Keratinocyte (primary cell): ENCODE data around the gene PASD1. TPM values are rescaled to one million over a fixed set of nuclear protein-coding genes. Genes with fewer than 3 reads are reported as not detected.

ENCODE experiments used
- DNase-seq: peaks from one replicate; pipeline ENCODE4 v3.0.0-alpha.2; 2011; ENCODE audit warnings: low read depth, missing footprints, low spot score
- FAIRE-seq: peaks from 2 replicates; lab custom pipeline; 2011; peaks lifted over from hg19 to GRCh38; lab: Jason Lieb, UNC
- H2AFZ ChIP-seq: 2 replicates; pipeline ENCODE4 v1.6.0; 2012; ENCODE audit warnings: low read length, control low read depth, inconsistent platforms; ENCODE audit not compliant: control insufficient read depth
- H3K27ac ChIP-seq: 2 replicates; pipeline ENCODE4 v1.5.1; 2011; ENCODE audit warnings: low read length; ENCODE audit not compliant: control insufficient read depth, insufficient read depth
- H3K27me3 ChIP-seq: 3 replicates; pipeline ENCODE4 v1.6.0; 2011; ENCODE audit warnings: low read length; ENCODE audit not compliant: control insufficient read depth, insufficient read depth; ENCODE audit errors: extremely low read depth
- H3K36me3 ChIP-seq, 2 experiments: 2 replicates in 1 of 2; 3 replicates in 1 of 2; pipeline ENCODE4 v1.5.1; 2011; ENCODE audit warnings: low read length in 2 of 2, mild to moderate bottlenecking in 1 of 2; ENCODE audit not compliant: control insufficient read depth in 2 of 2, insufficient read depth in 2 of 2; ENCODE audit errors: extremely low read depth in 1 of 2
- H3K4me1 ChIP-seq: 3 replicates; pipeline ENCODE4 v1.5.1; 2011; ENCODE audit warnings: low read length; ENCODE audit not compliant: control insufficient read depth, insufficient read depth; ENCODE audit errors: extremely low read depth
- H3K4me2 ChIP-seq: 3 replicates; pipeline ENCODE4 v1.6.0; 2011; ENCODE audit warnings: low read depth, low read length; ENCODE audit not compliant: control insufficient read depth, insufficient read depth; ENCODE audit errors: extremely low read depth
- H3K4me3 ChIP-seq, 3 experiments: fragments of 200-600 bp in 1 of 3; sonication (generic) in 1 of 3; 2 replicates in 2 of 3; 3 replicates in 1 of 3; pipeline ENCODE4 v1.5.1; 2011 to 2016; ENCODE audit warnings: low read length in 3 of 3, mild to moderate bottlenecking in 3 of 3, control low read depth in 2 of 3, inconsistent platforms in 1 of 3, low read depth in 1 of 3, mixed read lengths in 1 of 3, mixed run types in 1 of 3, moderate library complexity in 1 of 3; ENCODE audit not compliant: control insufficient read depth in 2 of 3, insufficient read depth in 2 of 3; ENCODE audit errors: extremely low read depth in 1 of 3
- H3K79me2 ChIP-seq: 2 replicates; pipeline ENCODE4 v1.6.0; 2012; ENCODE audit warnings: low read length; ENCODE audit not compliant: control insufficient read depth, insufficient read depth
- H3K9ac ChIP-seq: 3 replicates; pipeline ENCODE4 v1.6.0; 2011; ENCODE audit warnings: low read length; ENCODE audit not compliant: control insufficient read depth, insufficient read depth; ENCODE audit errors: extremely low read depth
- H3K9me1 ChIP-seq: 3 replicates; pipeline ENCODE4 v1.6.0; 2011; ENCODE audit warnings: low read length; ENCODE audit not compliant: control insufficient read depth, insufficient read depth; ENCODE audit errors: extremely low read depth
- H3K9me3 ChIP-seq: 2 replicates; pipeline ENCODE4 v1.5.1; 2012; ENCODE audit warnings: low read depth, low read length; ENCODE audit not compliant: control insufficient read depth
- H4K20me1 ChIP-seq: 3 replicates; pipeline ENCODE4 v1.6.0; 2011; ENCODE audit warnings: low read length; ENCODE audit not compliant: control insufficient read depth, insufficient read depth; ENCODE audit errors: extremely low read depth
- EZH2 ChIP-seq: IDR thresholded peaks from one replicate; pipeline ENCODE4 v1.6.1; 2012; ENCODE audit warnings: inconsistent platforms, mild to moderate bottlenecking, low read length, moderate library complexity
- dilution Hi-C: fragments of 300-500 bp; cut with MboI; formaldehyde crosslinking; loops from one replicate; pipeline ENCODE4 v1.7.0; 2020; ENCODE audit warnings: low sequenced_read_pairs; ENCODE audit not compliant: extremely low pct_ligation_motif_present
- polyA plus RNA-seq, 5 experiments: library from polyadenylated mRNA; depleted of rRNA in 3 of 5; stranded (reverse) in 3 of 5; stranded (forward) in 1 of 5; unstranded in 1 of 5; fragments of >200 nt; gene quantifications; 1 replicate in 1 of 5; 2 replicates in 3 of 5; 3 replicates in 1 of 5; pipeline versions ENCODE4 v1.2.1 to v1.2.3, GENCODE V29; 2011 to 2012; ENCODE audit warnings: missing spikeins in 2 of 5, low read depth in 1 of 5, low replicate concordance in 1 of 5
- TF ChIP-seq, protein P1 (sequence below), 3 experiments: IDR thresholded peaks in 1 of 3; conservative IDR thresholded peaks in 1 of 3; optimal IDR thresholded peaks in 1 of 3; 2 replicates in 2 of 3; 3 replicates in 1 of 3; pipeline versions ENCODE3 to v1.5.1; 2011; ENCODE audit warnings: low read length in 3 of 3, mild to moderate bottlenecking in 3 of 3, moderate library complexity in 2 of 3, control low read depth in 1 of 3, inconsistent platforms in 1 of 3; ENCODE audit not compliant: insufficient read depth in 2 of 3; ENCODE audit errors: extremely low read depth in 1 of 3

Gene PASD1
- polyA plus RNA-seq, 1 donor (not counting 4 experiments of a cell fraction or from before 2014, with no cell fraction given), result not detected

- H2AFZ ChIP-seq, result no peak overlapping the region
- no peak overlapping the region for H3K27ac ChIP-seq
Measured at GRCh38 chrX:151697522-151697921, 134.0 kb downstream of the PASD1 start.

DNA sequence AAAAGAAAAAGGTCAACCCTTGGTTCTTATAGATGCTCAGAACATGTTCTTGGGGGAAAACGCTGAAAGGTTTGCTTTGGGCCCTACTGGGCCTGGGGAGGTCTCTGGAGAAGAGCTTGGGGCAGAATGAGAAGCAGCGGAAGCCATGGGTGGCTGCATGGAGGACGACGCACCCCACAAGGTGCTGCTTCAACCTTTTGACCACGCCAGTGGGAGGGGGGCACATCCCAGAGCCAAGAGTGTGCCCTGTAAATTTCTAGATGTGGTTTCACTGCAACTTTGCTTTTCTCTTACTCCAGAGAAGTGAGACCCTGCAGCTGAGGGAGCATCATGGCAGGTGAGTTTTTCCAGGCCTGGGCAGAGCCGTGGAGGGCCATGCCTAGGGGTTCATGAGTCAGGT lies 135.0 kb downstream of the PASD1 start:
- Histone ChIP-seq H3K9ac (no peak overlapping the region), H3K79me2 (no peaks in the 10 kb centered on the region), H3K4me3 (no peak overlapping the region), H3K36me3 (no peaks in the 10 kb centered on the region), H4K20me1 (no peaks in the 10 kb centered on the region), H3K4me1 (no peaks in the 10 kb centered on the region), H2AFZ (no peak overlapping the region), H3K27ac (no peak overlapping the region), H3K4me2 (no peak overlapping the region), H3K27me3 (peaks cover 11% of the 10 kb centered on the region), H3K9me3 (no peaks in the 10 kb centered on the region), H3K9me1 (no peaks in the 10 kb centered on the region)
- DNase-seq (no peak), FAIRE-seq (no peak)
- TF ChIP-seq, protein P1, sequence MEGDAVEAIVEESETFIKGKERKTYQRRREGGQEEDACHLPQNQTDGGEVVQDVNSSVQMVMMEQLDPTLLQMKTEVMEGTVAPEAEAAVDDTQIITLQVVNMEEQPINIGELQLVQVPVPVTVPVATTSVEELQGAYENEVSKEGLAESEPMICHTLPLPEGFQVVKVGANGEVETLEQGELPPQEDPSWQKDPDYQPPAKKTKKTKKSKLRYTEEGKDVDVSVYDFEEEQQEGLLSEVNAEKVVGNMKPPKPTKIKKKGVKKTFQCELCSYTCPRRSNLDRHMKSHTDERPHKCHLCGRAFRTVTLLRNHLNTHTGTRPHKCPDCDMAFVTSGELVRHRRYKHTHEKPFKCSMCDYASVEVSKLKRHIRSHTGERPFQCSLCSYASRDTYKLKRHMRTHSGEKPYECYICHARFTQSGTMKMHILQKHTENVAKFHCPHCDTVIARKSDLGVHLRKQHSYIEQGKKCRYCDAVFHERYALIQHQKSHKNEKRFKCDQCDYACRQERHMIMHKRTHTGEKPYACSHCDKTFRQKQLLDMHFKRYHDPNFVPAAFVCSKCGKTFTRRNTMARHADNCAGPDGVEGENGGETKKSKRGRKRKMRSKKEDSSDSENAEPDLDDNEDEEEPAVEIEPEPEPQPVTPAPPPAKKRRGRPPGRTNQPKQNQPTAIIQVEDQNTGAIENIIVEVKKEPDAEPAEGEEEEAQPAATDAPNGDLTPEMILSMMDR (optimal IDR thresholded peaks at IDR 0.05 in 1 of 3, IDR thresholded peaks at IDR 0.05 in 1 of 3, conservative IDR thresholded peaks at IDR 0.05 in 1 of 3; ENCODE audit: extremely low read depth in 1 of 3, insufficient read depth in 2 of 3, low read length in 3 of 3), result no peak
- no peak for TF ChIP-seq EZH2
- dilution Hi-C loops, result no loop called here

More at GRCh38 chrX:151697522-151697921, 134.0 kb downstream of the PASD1 start:
- Histone ChIP-seq H3K9ac (no peak overlapping the region), H3K79me2 (no peaks in the 10 kb centered on the region), H3K4me2 (no peak overlapping the region), H3K9me3 (no peaks in the 10 kb centered on the region), H4K20me1 (no peaks in the 10 kb centered on the region), H3K4me1 (no peaks in the 10 kb centered on the region), H3K4me3 (no peak overlapping the region), H3K9me1 (no peaks in the 10 kb centered on the region), H3K27me3 (peaks cover 7% of the 10 kb centered on the region), H3K36me3 (no peaks in the 10 kb centered on the region)
- no peak for FAIRE-seq
- dilution Hi-C loops, result no loop called here
- DNase-seq, result no peak
- TF ChIP-seq, protein P1 (optimal IDR thresholded peaks at IDR 0.05 in 1 of 3, IDR thresholded peaks at IDR 0.05 in 1 of 3, conservative IDR thresholded peaks at IDR 0.05 in 1 of 3; ENCODE audit: extremely low read depth in 1 of 3, insufficient read depth in 2 of 3, low read length in 3 of 3), result no peak
- no peak for TF ChIP-seq EZH2
